B cell (primary cell): ENCODE results near the gene IRGC. TPM values are rescaled to one million over a fixed set of nuclear protein-coding genes. Genes with fewer than 3 reads are reported as not detected.

ENCODE experiments used
- ATAC-seq: fragments of 200-7000 bp; cut with Tn5 transposase; one replicate; pipeline ENCODE4 v1.10.0; 2021; ENCODE audit warnings: low read depth, mild to moderate bottlenecking, moderate number of reproducible peaks, moderate library complexity
- CTCF ChIA-PET: fragments of 350-600 bp; sonication (Branson Sonifier 250); formaldehyde crosslinking; loops from one replicate; lab custom pipeline; 2021; ENCODE audit warnings: antibody characterized with exemption, inconsistent platforms; lab: Charles Lee
- POLR2A ChIA-PET: fragments of 350-600 bp; sonication (Branson Sonifier 250); formaldehyde crosslinking; loops from one replicate; lab custom pipeline; 2021; ENCODE audit warnings: antibody characterized with exemption; lab: Charles Lee
- DNase-seq: peaks from one replicate; pipeline ENCODE4 v3.0.0; 2013
- H2AFZ ChIP-seq: 2 replicates; pipeline ENCODE4 v1.6.1; 2012; ENCODE audit warnings: mild to moderate bottlenecking, low read depth, low read length; ENCODE audit not compliant: insufficient read depth, poor library complexity, severe bottlenecking
- H3K27ac ChIP-seq, 2 donors: 1 replicate in 1 of 2; 2 replicates in 1 of 2; pipeline ENCODE4 v1.5.1; 2012 to 2013; ENCODE audit warnings: low read length in 2 of 2, mild to moderate bottlenecking in 2 of 2, moderate library complexity in 1 of 2
- H3K27me3 ChIP-seq, 4 experiments: fragments of 200-600 bp in 1 of 4; sonication (generic) in 1 of 4; replicated peaks in 1 of 4; 1 replicate in 2 of 4; 2 replicates in 2 of 4; pipeline versions ENCODE4 v1.6.1 to v1.7.0; 2013 to 2016; ENCODE audit warnings: low read length in 3 of 4, mild to moderate bottlenecking in 2 of 4, mixed read lengths in 1 of 4, moderate library complexity in 1 of 4; ENCODE audit not compliant: insufficient read depth in 4 of 4, control insufficient read depth in 3 of 4; ENCODE audit errors: control extremely low read depth in 1 of 4
- H3K36me3 ChIP-seq, 2 experiments: replicated peaks in 1 of 2; 1 replicate in 1 of 2; 2 replicates in 1 of 2; pipeline versions ENCODE4 v1.6.1 to v1.7.1; 2013; ENCODE audit warnings: low read length in 1 of 2; ENCODE audit not compliant: insufficient read depth in 2 of 2, control insufficient read depth in 1 of 2; ENCODE audit errors: control extremely low read depth in 1 of 2, extremely low read depth in 1 of 2
- H3K4me1 ChIP-seq, 2 donors: fragments of 200-600 bp in 1 of 2; sonication (generic) in 1 of 2; 1 replicate in 1 of 2; 2 replicates in 1 of 2; pipeline versions ENCODE4 v1.5.1 to v1.6.1; 2013 to 2017; ENCODE audit warnings: low read length in 2 of 2; ENCODE audit not compliant: control insufficient read depth in 2 of 2, insufficient read depth in 2 of 2
- H3K4me2 ChIP-seq: replicated peaks from 2 replicates; pipeline ENCODE3; 2012; ENCODE audit warnings: mild to moderate bottlenecking, low read depth, low read length; ENCODE audit not compliant: poor library complexity, severe bottlenecking
- H3K4me3 ChIP-seq, 5 experiments: fragments of 200-600 bp in 1 of 5; sonication (generic) in 1 of 5; 1 replicate in 3 of 5; 2 replicates in 2 of 5; pipeline versions ENCODE4 v1.5.1 to v1.7.0; 2011 to 2016; ENCODE audit warnings: low read length in 4 of 5, mild to moderate bottlenecking in 4 of 5, low read depth in 2 of 5, control low read depth in 1 of 5, moderate library complexity in 1 of 5; ENCODE audit not compliant: insufficient read depth in 1 of 5; ENCODE audit errors: control extremely low read depth in 1 of 5, extremely low read depth in 1 of 5
- H3K79me2 ChIP-seq: fragments of 200-600 bp; sonication (generic); one replicate; pipeline ENCODE4 v1.6.0; 2016; ENCODE audit warnings: low read length; ENCODE audit not compliant: control insufficient read depth, insufficient read depth
- H3K9ac ChIP-seq: fragments of 200-600 bp; sonication (generic); 2 replicates; pipeline ENCODE4 v1.6.1; 2017; ENCODE audit warnings: mild to moderate bottlenecking, low read length, moderate library complexity
- H3K9me3 ChIP-seq, 3 donors: one replicate each; pipeline versions ENCODE4 v1.6.1 to v1.7.1; 2013; ENCODE audit warnings: low read length in 2 of 3; ENCODE audit not compliant: control insufficient read depth in 2 of 3, insufficient read depth in 1 of 3; ENCODE audit errors: control extremely low read depth in 1 of 3
- H4K20me1 ChIP-seq: 2 replicates; pipeline ENCODE4 v1.6.0; 2012; ENCODE audit warnings: mild to moderate bottlenecking, low read length; ENCODE audit not compliant: insufficient read depth, control insufficient read depth, poor library complexity, severe bottlenecking
- H3K27ac Mint-ChIP-seq: one replicate; pipeline ENCODE4 v1.8.0; 2021; ENCODE audit warnings: mixed read lengths
- H3K27me3 Mint-ChIP-seq: one replicate; pipeline ENCODE4 v1.8.0; 2021; ENCODE audit warnings: mixed read lengths
- H3K4me1 Mint-ChIP-seq: one replicate; pipeline ENCODE4 v1.8.0; 2021; ENCODE audit warnings: mixed read lengths
- H3K4me3 Mint-ChIP-seq: one replicate; pipeline ENCODE4 v1.8.0; 2021; ENCODE audit warnings: mixed read lengths
- H3K9me3 Mint-ChIP-seq: one replicate; pipeline ENCODE4 v1.8.0; 2022; ENCODE audit warnings: mixed read lengths; ENCODE audit not compliant: insufficient read depth
- EZH2 ChIP-seq: IDR thresholded peaks from 2 replicates; pipeline ENCODE4 v1.6.1; 2012; ENCODE audit warnings: borderline replicate concordance, low read depth, mild to moderate bottlenecking, moderate library complexity, low read length; ENCODE audit not compliant: insufficient read depth, poor library complexity, severe bottlenecking
- WGBS: methylation state at CpG from one replicate; pipeline ENCODE4 v1.1.5; 2013; ENCODE audit warnings: missing lambda C conversion rate; ENCODE audit not compliant: insufficient coverage; 5-methylcytosine and 5-hydroxymethylcytosine counted together
- intact Hi-C: fragments of 100-400 bp; cut with micrococcal nuclease; formaldehyde crosslinking; loops from one replicate; pipeline ENCODE4 v1.10.0; 2022
- polyA plus RNA-seq: library from polyadenylated mRNA; depleted of rRNA; stranded (reverse); fragments of >200 nt; gene quantifications from 2 replicates; pipeline ENCODE4 v1.2.3, GENCODE V29; 2012
- total RNA-seq, 2 donors: library from RNA; stranded (reverse); fragments of 120-200 nt in 1 of 2; gene quantifications; 1 replicate in 1 of 2; 2 replicates in 1 of 2; pipeline versions ENCODE4 v1.2.3 to v1.2.4, GENCODE V29; 2013 to 2022
- TF ChIP-seq, protein P1 (sequence below): fragments of 200-600 bp; IDR thresholded peaks from one replicate; pipeline ENCODE4 v1.8.0; 2022; ENCODE audit warnings: antibody characterized with exemption, mild to moderate bottlenecking

IRGC gene
- total and polyA plus RNA-seq, 2 donors (not counting 1 experiment from before 2014, with no cell fraction given): not detected

DNA sequence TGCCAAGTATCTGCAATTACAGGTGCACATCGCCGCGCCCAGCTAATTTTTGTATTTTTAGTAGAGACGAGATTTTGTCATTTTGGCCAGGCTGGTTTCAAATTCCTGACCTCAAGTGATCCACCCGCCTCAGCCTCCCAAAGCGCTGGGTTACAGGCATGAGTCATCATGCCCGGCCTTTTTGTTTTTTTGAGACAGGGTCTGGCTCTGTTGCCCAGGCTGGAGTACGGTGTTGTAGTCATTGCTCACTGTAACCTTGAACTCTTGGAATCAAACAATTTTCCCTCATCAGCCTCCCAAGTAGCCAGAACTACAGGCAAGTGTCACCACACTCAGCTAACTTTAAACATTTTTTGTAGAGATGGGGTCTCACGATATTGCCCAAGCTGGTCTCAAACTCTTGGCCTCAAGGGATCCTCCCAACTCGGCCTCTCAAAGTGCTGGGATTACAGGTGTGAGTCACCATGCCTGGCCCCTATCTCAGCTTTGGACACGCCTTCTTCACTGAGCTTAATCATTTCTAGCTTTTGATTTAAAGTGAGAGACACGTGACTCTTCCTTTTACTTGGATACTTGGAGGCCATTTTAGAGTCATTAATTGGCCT lies 4.0 kb upstream of the IRGC start:
- Histone ChIP-seq H3K4me2 (no peak overlapping the region), H3K27ac (no peak overlapping the region), H3K4me1 (no peaks in the 10 kb centered on the region), H2AFZ (no peak overlapping the region), H4K20me1 (no peaks in the 10 kb centered on the region), H3K36me3 (no peaks in the 10 kb centered on the region), H3K9me3 (peaks cover 0 to 12% (median 4%) of the 10 kb centered on the region in 3 donors), H3K4me3 (no peak overlapping the region), H3K27me3 (peaks cover 0 to 9% (median 3%) of the 10 kb centered on the region in 4 experiments), H3K9ac (no peak overlapping the region), H3K79me2 (no peaks in the 10 kb centered on the region)
- no peak for DNase-seq
- Mint-ChIP-seq H3K4me1 (no peaks in the 10 kb centered on the region), H3K27ac (no peak overlapping the region), H3K4me3 (no peak overlapping the region), H3K9me3 (no peaks in the 10 kb centered on the region), H3K27me3 (peaks cover 32% of the 10 kb centered on the region)
- ATAC-seq: no peak
- intact Hi-C loops: no loop called here
- ChIA-PET CTCF (interaction anchor here (0.6 to 0.8 kb wide), 2 partner anchors 10 to 142 kb away, joined by 3 read pairs; no protein-coding TSS in a partner anchor), POLR2A (no interaction called here)
- TF ChIP-seq, protein P1, sequence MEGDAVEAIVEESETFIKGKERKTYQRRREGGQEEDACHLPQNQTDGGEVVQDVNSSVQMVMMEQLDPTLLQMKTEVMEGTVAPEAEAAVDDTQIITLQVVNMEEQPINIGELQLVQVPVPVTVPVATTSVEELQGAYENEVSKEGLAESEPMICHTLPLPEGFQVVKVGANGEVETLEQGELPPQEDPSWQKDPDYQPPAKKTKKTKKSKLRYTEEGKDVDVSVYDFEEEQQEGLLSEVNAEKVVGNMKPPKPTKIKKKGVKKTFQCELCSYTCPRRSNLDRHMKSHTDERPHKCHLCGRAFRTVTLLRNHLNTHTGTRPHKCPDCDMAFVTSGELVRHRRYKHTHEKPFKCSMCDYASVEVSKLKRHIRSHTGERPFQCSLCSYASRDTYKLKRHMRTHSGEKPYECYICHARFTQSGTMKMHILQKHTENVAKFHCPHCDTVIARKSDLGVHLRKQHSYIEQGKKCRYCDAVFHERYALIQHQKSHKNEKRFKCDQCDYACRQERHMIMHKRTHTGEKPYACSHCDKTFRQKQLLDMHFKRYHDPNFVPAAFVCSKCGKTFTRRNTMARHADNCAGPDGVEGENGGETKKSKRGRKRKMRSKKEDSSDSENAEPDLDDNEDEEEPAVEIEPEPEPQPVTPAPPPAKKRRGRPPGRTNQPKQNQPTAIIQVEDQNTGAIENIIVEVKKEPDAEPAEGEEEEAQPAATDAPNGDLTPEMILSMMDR: no peak
- TF ChIP-seq EZH2: no peak
- WGBS: 89% methylated on average over 10 of the region's 12 CpGs

- Histone ChIP-seq H3K4me2 (no peak overlapping the region), H4K20me1 (no peaks in the 10 kb centered on the region), H3K4me1 (no peaks in the 10 kb centered on the region), H3K9ac (no peak overlapping the region), H3K4me3 (no peak overlapping the region), H3K27me3 (peaks cover 0 to 9% (median 3%) of the 10 kb centered on the region in 4 experiments), H3K79me2 (no peaks in the 10 kb centered on the region), H3K9me3 (peaks cover 0 to 11% (median 4%) of the 10 kb centered on the region in 3 donors), H3K36me3 (no peaks in the 10 kb centered on the region), H3K27ac (no peak overlapping the region), H2AFZ (no peak overlapping the region)
- ChIA-PET CTCF (no interaction called here), POLR2A (no interaction called here)
- DNase-seq (no peak), ATAC-seq (no peak)
- no peaks in the 10 kb centered on the region for H3K9me3 Mint-ChIP-seq
- no peak overlapping the region for H3K27ac Mint-ChIP-seq
- WGBS: 77% methylated on average over 2 of the region's 3 CpGs
- H3K4me3 Mint-ChIP-seq: no peak overlapping the region
- TF ChIP-seq, protein P1: no peak
- TF ChIP-seq EZH2: no peak
- H3K27me3 Mint-ChIP-seq: peaks cover 29% of the 10 kb centered on the region
- no peaks in the 10 kb centered on the region for H3K4me1 Mint-ChIP-seq
- intact Hi-C loops: no loop called here
These were observed 2.7 kb upstream of the IRGC start for GRCh38 chr19:43713208-43713607.
